ENCODE measurements around the gene MMP24.

MMP24 gene

DNA sequence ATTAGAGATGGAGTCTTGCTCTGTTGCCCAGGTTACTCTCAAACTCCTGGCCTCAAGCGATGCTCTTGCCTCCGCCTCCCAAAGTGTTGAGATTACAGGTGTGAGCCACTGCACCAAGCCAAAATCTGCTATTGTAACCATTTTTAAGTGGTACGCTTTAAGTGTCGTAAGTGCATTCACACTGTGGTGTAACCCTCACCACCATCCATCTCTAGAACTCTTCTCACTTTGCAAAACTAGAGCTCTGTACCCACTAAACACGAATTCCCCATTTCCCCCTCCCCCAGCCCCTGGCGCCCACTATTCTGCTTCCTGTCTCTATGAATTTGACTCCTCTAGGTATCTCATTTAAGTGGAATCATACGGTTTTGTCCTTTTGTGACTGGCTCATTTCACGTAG, 68.6 kb downstream of the MMP24 start:
- no peak for DNase-seq
- Histone ChIP-seq H3K9me3 (ENCODE audit: control extremely low read depth in 1 of 5, control insufficient read depth in 4 of 5, insufficient read depth in 2 of 5, low read depth in 1 of 5, low read length in 4 of 5) (no peaks in the 10 kb centered on the region), H3K4me3 (ENCODE audit: control insufficient read depth in 1 of 7, extremely low read depth in 1 of 7, insufficient read depth in 4 of 7, low read depth in 2 of 7, low read length in 6 of 7) (no peak overlapping the region), H3K4me1 (ENCODE audit: control extremely low read depth in 1 of 4, control insufficient read depth in 4 of 4, insufficient read depth in 4 of 4, low read length in 3 of 4) (peaks cover 0 to 5% (median 0%) of the 10 kb centered on the region in 4 experiments), H3K27ac (ENCODE audit: insufficient read depth in 1 of 2, low read depth in 1 of 2, low read length in 2 of 2, poor library complexity in 1 of 2, severe bottlenecking in 2 of 2) (no peak overlapping the region), H3K36me3 (ENCODE audit: control insufficient read depth in 4 of 4, insufficient read depth in 4 of 4, low read length in 3 of 4) (no peaks in the 10 kb centered on the region), H3K27me3 (replicated peaks in 2 of 5; ENCODE audit: control insufficient read depth in 4 of 5, insufficient read depth in 5 of 5, low read length in 4 of 5) (no peaks in the 10 kb centered on the region)
- POLR2A ChIA-PET = no interaction called here
- CTCF ChIA-PET = interaction anchor here (1.6 kb wide), 1 partner anchor 10 kb away, joined by 3 read pairs; the partner anchor contains the start of gene EIF6
- WGBS (ENCODE audit: insufficient coverage) = 91% methylated on average over 7 of the region's 8 CpGs

GRCh38 chr20:35295674-35296073, 69.2 kb downstream of the MMP24 start:
- ChIA-PET CTCF (interaction anchor here (0.9 to 3.0 kb wide), 3 partner anchors 10 to 11 kb away, joined by 3 to 19 read pairs (median 3); partner anchors contain the start of gene EIF6), POLR2A (no interaction called here)
- H3K36me3 ChIP-seq (ENCODE audit: control insufficient read depth in 4 of 4, insufficient read depth in 4 of 4, low read length in 3 of 4) = no peaks in the 10 kb centered on the region

GRCh38 chr20:35296101-35296554, 69.6 kb downstream of the MMP24 start:
- H3K27ac ChIP-seq (ENCODE audit: insufficient read depth in 1 of 2, low read depth in 1 of 2, low read length in 2 of 2, poor library complexity in 1 of 2, severe bottlenecking in 2 of 2) = no peak overlapping the region
- CTCF ChIA-PET = interaction anchor here (0.9 to 3.0 kb wide), 4 partner anchors 10 to 53 kb away, joined by 3 to 19 read pairs (median 3); partner anchors contain the start of gene EIF6
- POLR2A ChIA-PET = no interaction called here
- DNase-seq = no peak
- H3K4me3 ChIP-seq (ENCODE audit: control insufficient read depth in 1 of 7, extremely low read depth in 1 of 7, insufficient read depth in 4 of 7, low read depth in 2 of 7, low read length in 6 of 7) = no peak overlapping the region
- no peaks in the 10 kb centered on the region for H3K9me3 ChIP-seq (ENCODE audit: control extremely low read depth in 1 of 5, control insufficient read depth in 4 of 5, insufficient read depth in 2 of 5, low read depth in 1 of 5, low read length in 4 of 5)
- no peaks in the 10 kb centered on the region for H3K36me3 ChIP-seq (ENCODE audit: control insufficient read depth in 4 of 4, insufficient read depth in 4 of 4, low read length in 3 of 4)
- no peaks in the 10 kb centered on the region for H3K27me3 ChIP-seq (replicated peaks in 2 of 5; ENCODE audit: control insufficient read depth in 4 of 5, insufficient read depth in 5 of 5, low read length in 4 of 5)
- WGBS (ENCODE audit: insufficient coverage) = 72% methylated on average over 9 of the region's 9 CpGs
- H3K4me1 ChIP-seq (ENCODE audit: control extremely low read depth in 1 of 4, control insufficient read depth in 4 of 4, insufficient read depth in 4 of 4, low read length in 3 of 4) = peaks cover 0 to 5% (median 0%) of the 10 kb centered on the region in 4 experiments

More at GRCh38 chr20:35295674-35296073, 69.2 kb downstream of the MMP24 start:
- Histone ChIP-seq H3K4me1 (ENCODE audit: control extremely low read depth in 1 of 4, control insufficient read depth in 4 of 4, insufficient read depth in 4 of 4, low read length in 3 of 4) (peaks cover 0 to 5% (median 0%) of the 10 kb centered on the region in 4 experiments), H3K27me3 (replicated peaks in 2 of 5; ENCODE audit: control insufficient read depth in 4 of 5, insufficient read depth in 5 of 5, low read length in 4 of 5) (no peaks in the 10 kb centered on the region), H3K4me3 (ENCODE audit: control insufficient read depth in 1 of 7, extremely low read depth in 1 of 7, insufficient read depth in 4 of 7, low read depth in 2 of 7, low read length in 6 of 7) (no peak overlapping the region), H3K27ac (ENCODE audit: insufficient read depth in 1 of 2, low read depth in 1 of 2, low read length in 2 of 2, poor library complexity in 1 of 2, severe bottlenecking in 2 of 2) (no peak overlapping the region), H3K9me3 (ENCODE audit: control extremely low read depth in 1 of 5, control insufficient read depth in 4 of 5, insufficient read depth in 2 of 5, low read depth in 1 of 5, low read length in 4 of 5) (no peaks in the 10 kb centered on the region)
- DNase-seq = no peak
- 100% methylated on average over 6 of the region's 8 CpGs for WGBS (ENCODE audit: insufficient coverage)

GRCh38 chr20:35297155-35297554, 70.7 kb downstream of the MMP24 start:
- H3K27ac ChIP-seq (ENCODE audit: insufficient read depth in 1 of 2, low read depth in 1 of 2, low read length in 2 of 2, poor library complexity in 1 of 2, severe bottlenecking in 2 of 2) = no peak overlapping the region
- H3K27me3 ChIP-seq (replicated peaks in 2 of 5; ENCODE audit: control insufficient read depth in 4 of 5, insufficient read depth in 5 of 5, low read length in 4 of 5) = no peaks in the 10 kb centered on the region
- peaks cover 0 to 4% (median 2%) of the 10 kb centered on the region in 4 experiments for H3K36me3 ChIP-seq (ENCODE audit: control insufficient read depth in 4 of 4, insufficient read depth in 4 of 4, low read length in 3 of 4)
- POLR2A ChIA-PET = no interaction called here
- H3K4me3 ChIP-seq (ENCODE audit: control insufficient read depth in 1 of 7, extremely low read depth in 1 of 7, insufficient read depth in 4 of 7, low read depth in 2 of 7, low read length in 6 of 7) = no peak overlapping the region
- no peak for DNase-seq
- H3K9me3 ChIP-seq (ENCODE audit: control extremely low read depth in 1 of 5, control insufficient read depth in 4 of 5, insufficient read depth in 2 of 5, low read depth in 1 of 5, low read length in 4 of 5) = no peaks in the 10 kb centered on the region
- peaks cover 0 to 5% (median 0%) of the 10 kb centered on the region in 4 experiments for H3K4me1 ChIP-seq (ENCODE audit: control extremely low read depth in 1 of 4, control insufficient read depth in 4 of 4, insufficient read depth in 4 of 4, low read length in 3 of 4)
- CTCF ChIA-PET = interaction anchor here (0.9 to 3.0 kb wide), 2 partner anchors 10 to 52 kb away, joined by 3 to 19 read pairs; no protein-coding TSS in a partner anchor
- WGBS (ENCODE audit: insufficient coverage) = 84% methylated on average over 7 of the region's 8 CpGs

DNA sequence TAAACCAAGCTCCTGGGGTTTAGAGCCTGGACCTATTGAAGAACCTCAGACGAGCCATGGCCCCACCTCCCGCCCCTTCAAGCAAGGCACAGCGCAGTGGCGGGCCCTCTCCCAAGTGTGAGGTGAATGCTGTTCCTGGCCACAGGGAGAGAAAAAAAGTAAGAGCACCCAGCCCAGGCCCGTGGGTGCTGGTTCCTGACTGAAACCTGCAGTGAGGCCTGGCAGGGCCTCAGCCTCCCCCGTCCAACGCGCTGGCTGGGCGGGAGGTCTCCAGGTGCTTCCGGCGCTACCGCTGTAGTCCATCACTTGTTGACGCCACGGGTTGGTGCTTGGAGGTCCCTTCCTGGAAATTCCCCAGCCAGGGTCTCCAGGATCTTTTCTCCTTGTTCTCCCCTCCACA, 71.2 kb downstream of the MMP24 start:
- no peaks in the 10 kb centered on the region for H3K9me3 ChIP-seq (ENCODE audit: control extremely low read depth in 1 of 5, control insufficient read depth in 4 of 5, insufficient read depth in 2 of 5, low read depth in 1 of 5, low read length in 4 of 5)
- ChIA-PET CTCF (interaction anchor here (1.2 to 3.0 kb wide), 2 partner anchors 9 kb away, joined by 4 to 19 read pairs; no protein-coding TSS in a partner anchor), POLR2A (interaction anchor here (0.6 kb wide), 1 partner anchor 13 kb away, joined by 7 read pairs; no protein-coding TSS in a partner anchor)
- no peaks in the 10 kb centered on the region for H3K27me3 ChIP-seq (replicated peaks in 2 of 5; ENCODE audit: control insufficient read depth in 4 of 5, insufficient read depth in 5 of 5, low read length in 4 of 5)
- WGBS (ENCODE audit: insufficient coverage) = 96% methylated on average over 14 of the region's 14 CpGs
- H3K27ac ChIP-seq (ENCODE audit: insufficient read depth in 1 of 2, low read depth in 1 of 2, low read length in 2 of 2, poor library complexity in 1 of 2, severe bottlenecking in 2 of 2) = no peak overlapping the region
- no peak overlapping the region for H3K4me3 ChIP-seq (ENCODE audit: control insufficient read depth in 1 of 7, extremely low read depth in 1 of 7, insufficient read depth in 4 of 7, low read depth in 2 of 7, low read length in 6 of 7)
- DNase-seq = no peak
- H3K36me3 ChIP-seq (ENCODE audit: control insufficient read depth in 4 of 4, insufficient read depth in 4 of 4, low read length in 3 of 4) = peaks cover 0 to 4% (median 3%) of the 10 kb centered on the region in 4 experiments
- H3K4me1 ChIP-seq (ENCODE audit: control extremely low read depth in 1 of 4, control insufficient read depth in 4 of 4, insufficient read depth in 4 of 4, low read length in 3 of 4) = peaks cover 0 to 5% (median 0%) of the 10 kb centered on the region in 4 experiments

GRCh38 chr20:35298264-35298663, 71.8 kb downstream of the MMP24 start:
- CTCF ChIA-PET = interaction anchor here (1.2 to 3.0 kb wide), 2 partner anchors 8 to 10 kb away, joined by 4 to 19 read pairs; no protein-coding TSS in a partner anchor
- H3K27ac ChIP-seq (ENCODE audit: insufficient read depth in 1 of 2, low read depth in 1 of 2, low read length in 2 of 2, poor library complexity in 1 of 2, severe bottlenecking in 2 of 2) = no peak overlapping the region
- H3K27me3 ChIP-seq (replicated peaks in 2 of 5; ENCODE audit: control insufficient read depth in 4 of 5, insufficient read depth in 5 of 5, low read length in 4 of 5) = no peaks in the 10 kb centered on the region
- 96% methylated on average over 5 of the region's 5 CpGs for WGBS (ENCODE audit: insufficient coverage)
- no peak for DNase-seq
- peaks cover 0 to 5% (median 0%) of the 10 kb centered on the region in 4 experiments for H3K4me1 ChIP-seq (ENCODE audit: control extremely low read depth in 1 of 4, control insufficient read depth in 4 of 4, insufficient read depth in 4 of 4, low read length in 3 of 4)
- POLR2A ChIA-PET = interaction anchor here (0.6 kb wide), 1 partner anchor 12 kb away, joined by 7 read pairs; no protein-coding TSS in a partner anchor
- peaks cover 0 to 8% (median 6%) of the 10 kb centered on the region in 4 experiments for H3K36me3 ChIP-seq (ENCODE audit: control insufficient read depth in 4 of 4, insufficient read depth in 4 of 4, low read length in 3 of 4)
- no peaks in the 10 kb centered on the region for H3K9me3 ChIP-seq (ENCODE audit: control extremely low read depth in 1 of 5, control insufficient read depth in 4 of 5, insufficient read depth in 2 of 5, low read depth in 1 of 5, low read length in 4 of 5)
- no peak overlapping the region for H3K4me3 ChIP-seq (ENCODE audit: control insufficient read depth in 1 of 7, extremely low read depth in 1 of 7, insufficient read depth in 4 of 7, low read depth in 2 of 7, low read length in 6 of 7)

DNA sequence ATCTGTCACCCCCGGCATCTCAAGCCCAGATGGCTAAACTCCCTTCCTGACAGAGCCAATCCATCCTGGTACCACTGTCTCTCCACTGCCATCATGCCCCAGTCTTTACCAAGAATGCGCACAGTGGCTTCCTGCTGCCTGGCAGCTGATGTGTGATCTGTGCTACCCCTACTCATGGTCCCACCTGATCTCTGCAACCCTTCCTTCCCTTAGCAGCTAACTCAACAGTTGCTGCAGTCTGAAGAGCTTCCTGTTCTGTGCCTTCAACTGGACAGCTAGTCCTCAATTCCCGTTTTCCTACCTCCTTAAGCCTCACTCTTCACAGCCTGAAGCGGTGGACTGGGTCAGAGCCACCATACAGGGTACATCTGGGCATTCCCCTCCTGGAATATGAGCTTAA, 73.3 kb downstream of the MMP24 start:
- H3K4me3 ChIP-seq (ENCODE audit: control insufficient read depth in 1 of 7, extremely low read depth in 1 of 7, insufficient read depth in 4 of 7, low read depth in 2 of 7, low read length in 6 of 7) = no peak overlapping the region
- H3K36me3 ChIP-seq (ENCODE audit: control insufficient read depth in 4 of 4, insufficient read depth in 4 of 4, low read length in 3 of 4) = peaks cover 0 to 10% (median 7%) of the 10 kb centered on the region in 4 experiments
- CTCF ChIA-PET = interaction anchor here (2.8 kb wide), 1 partner anchor 11 kb away, joined by 10 read pairs; no protein-coding TSS in a partner anchor
- H3K27me3 ChIP-seq (replicated peaks in 2 of 5; ENCODE audit: control insufficient read depth in 4 of 5, insufficient read depth in 5 of 5, low read length in 4 of 5) = no peaks in the 10 kb centered on the region
- DNase-seq = no peak
- H3K4me1 ChIP-seq (ENCODE audit: control extremely low read depth in 1 of 4, control insufficient read depth in 4 of 4, insufficient read depth in 4 of 4, low read length in 3 of 4) = peaks cover 0 to 8% (median 0%) of the 10 kb centered on the region in 4 experiments
- POLR2A ChIA-PET = interaction anchor here (0.6 kb wide), 1 partner anchor 20 kb away, joined by 3 read pairs; no protein-coding TSS in a partner anchor
- 74% methylated on average over 4 of the region's 4 CpGs for WGBS (ENCODE audit: insufficient coverage)
- no peak overlapping the region for H3K27ac ChIP-seq (ENCODE audit: insufficient read depth in 1 of 2, low read depth in 1 of 2, low read length in 2 of 2, poor library complexity in 1 of 2, severe bottlenecking in 2 of 2)
- no peaks in the 10 kb centered on the region for H3K9me3 ChIP-seq (ENCODE audit: control extremely low read depth in 1 of 5, control insufficient read depth in 4 of 5, insufficient read depth in 2 of 5, low read depth in 1 of 5, low read length in 4 of 5)
